Measurements from ENCODE around the gene TBX15. TPM values are rescaled to one million over a fixed set of nuclear protein-coding genes. Genes with fewer than 3 reads are reported as not detected.

The TBX15 gene
- total RNA-seq, 1 donor from 2014 or later = 0.15 TPM

GRCh38 chr1:118978914-118979701 is 9.0 kb downstream of the TBX15 start:
- no peak for TF ChIP-seq CTCF (IDR thresholded peaks at IDR 0.05)
- H3K9me3 ChIP-seq = no peaks in the 10 kb centered on the region
- ATAC-seq (no peak), DNase-seq (no peak)
- H3K27ac ChIP-seq = no peak overlapping the region
- H3K4me3 ChIP-seq = no peak overlapping the region
- no peaks in the 10 kb centered on the region for H3K36me3 ChIP-seq
- H3K27me3 ChIP-seq (ENCODE audit: low read depth) = peaks cover 78% of the 10 kb centered on the region
- intact Hi-C loops (cut with DNase I) = no loop called here
- peaks cover 3% of the 10 kb centered on the region for H3K4me1 ChIP-seq

- H3K27ac ChIP-seq = no peak overlapping the region
- H3K36me3 ChIP-seq = no peaks in the 10 kb centered on the region
- intact Hi-C loops (cut with DNase I) = no loop called here
- no peaks in the 10 kb centered on the region for H3K9me3 ChIP-seq
- DNase-seq (no peak), ATAC-seq (no peak)
- H3K27me3 ChIP-seq (ENCODE audit: low read depth) = peaks cover 63% of the 10 kb centered on the region
- no peak for TF ChIP-seq CTCF (IDR thresholded peaks at IDR 0.05)
- no peak overlapping the region for H3K4me3 ChIP-seq
- no peaks in the 10 kb centered on the region for H3K4me1 ChIP-seq
Observed at GRCh38 chr1:118977600-118977999, 10.5 kb downstream of the TBX15 start.

- H3K4me1 ChIP-seq = no peaks in the 10 kb centered on the region
- no peak overlapping the region for H3K4me3 ChIP-seq
- no peaks in the 10 kb centered on the region for H3K36me3 ChIP-seq
- no peak overlapping the region for H3K27ac ChIP-seq
- intact Hi-C loops (cut with DNase I) = no loop called here
- H3K27me3 ChIP-seq (ENCODE audit: low read depth) = peaks cover 34% of the 10 kb centered on the region
- H3K9me3 ChIP-seq = no peaks in the 10 kb centered on the region
- DNase-seq (no peak), ATAC-seq (no peak)
- TF ChIP-seq CTCF (IDR thresholded peaks at IDR 0.05) = no peak
Observed at GRCh38 chr1:118974661-118975060, 13.5 kb downstream of the TBX15 start.

- Histone ChIP-seq H3K4me3 (no peak overlapping the region), H3K27ac (no peak overlapping the region), H3K9me3 (no peaks in the 10 kb centered on the region), H3K4me1 (no peaks in the 10 kb centered on the region), H3K36me3 (no peaks in the 10 kb centered on the region), H3K27me3 (ENCODE audit: low read depth) (peaks cover 27% of the 10 kb centered on the region)
- ATAC-seq = no peak
- no peak for TF ChIP-seq CTCF (IDR thresholded peaks at IDR 0.05)
- intact Hi-C loops (cut with DNase I) = no loop called here
- DNase-seq = no peak
Observed at GRCh38 chr1:118973531-118974137, 14.5 kb downstream of the TBX15 start.

- no peaks in the 10 kb centered on the region for H3K9me3 ChIP-seq
- intact Hi-C loops (cut with DNase I) = no loop called here
- no peaks in the 10 kb centered on the region for H3K4me1 ChIP-seq
- H3K27ac ChIP-seq = no peak overlapping the region
- peaks cover 21% of the 10 kb centered on the region for H3K27me3 ChIP-seq (ENCODE audit: low read depth)
- no peak for TF ChIP-seq CTCF (IDR thresholded peaks at IDR 0.05)
- DNase-seq (no peak), ATAC-seq (no peak)
- H3K36me3 ChIP-seq = no peaks in the 10 kb centered on the region
- no peak overlapping the region for H3K4me3 ChIP-seq
Observed at GRCh38 chr1:118973032-118973431, 15.1 kb downstream of the TBX15 start.

All from lower lobe of right lung (tissue), 2 donors.